Activated T-cell treated with anti-CD3 and anti-CD28 coated beads for 48 hours (primary cell): ENCODE measurements around the gene NCK2.

ENCODE experiments used
- DNase-seq: peaks from one replicate; pipeline ENCODE4 v3.0.0-alpha.2; 2020; ENCODE audit warnings: low read depth

NCK2 gene

DNA sequence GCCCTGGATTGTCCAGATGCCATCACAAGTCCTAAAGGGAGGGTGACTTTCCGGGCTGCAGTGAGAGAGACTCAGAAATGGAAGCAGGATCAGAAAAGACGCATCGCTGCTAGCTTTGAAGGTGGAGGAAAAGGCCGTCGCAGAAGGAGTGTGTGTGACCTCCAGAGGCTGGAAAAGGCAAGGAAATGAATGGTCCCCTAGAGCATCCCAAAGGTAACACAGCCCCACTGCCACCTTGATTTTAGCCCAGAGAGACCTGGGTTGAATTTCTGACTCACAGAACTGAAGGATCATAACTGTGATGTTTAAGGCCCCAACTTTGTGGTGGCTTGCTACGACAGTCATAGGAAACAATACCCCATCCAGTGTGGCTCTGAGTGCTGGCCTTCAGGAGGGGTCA, 8.6 kb upstream of the NCK2 start:
- DNase-seq, result no peak

GRCh38 chr2:105737980-105738657, 6.6 kb upstream of the NCK2 start:
- no peak for DNase-seq

GRCh38 chr2:105738658-105739241, 6.0 kb upstream of the NCK2 start:
- no peak for DNase-seq

- no peak for DNase-seq
These were observed 5.3 kb upstream of the NCK2 start for GRCh38 chr2:105739426-105739825.

GRCh38 chr2:105739944-105740530, 4.7 kb upstream of the NCK2 start:
- DNase-seq, result no peak

- DNase-seq, result no peak
These were observed 3.5 kb upstream of the NCK2 start for GRCh38 chr2:105741174-105741573.

- DNase-seq, result no peak
These were observed 3.1 kb upstream of the NCK2 start for GRCh38 chr2:105741617-105742016.

- DNase-seq, result peak; percentile 68
These were observed 412 bp upstream of the NCK2 start for GRCh38 chr2:105744091-105744908.

GRCh38 chr2:105746177-105747080, 1.7 kb downstream of the NCK2 start:
- DNase-seq, result peak; percentile 88

DNA sequence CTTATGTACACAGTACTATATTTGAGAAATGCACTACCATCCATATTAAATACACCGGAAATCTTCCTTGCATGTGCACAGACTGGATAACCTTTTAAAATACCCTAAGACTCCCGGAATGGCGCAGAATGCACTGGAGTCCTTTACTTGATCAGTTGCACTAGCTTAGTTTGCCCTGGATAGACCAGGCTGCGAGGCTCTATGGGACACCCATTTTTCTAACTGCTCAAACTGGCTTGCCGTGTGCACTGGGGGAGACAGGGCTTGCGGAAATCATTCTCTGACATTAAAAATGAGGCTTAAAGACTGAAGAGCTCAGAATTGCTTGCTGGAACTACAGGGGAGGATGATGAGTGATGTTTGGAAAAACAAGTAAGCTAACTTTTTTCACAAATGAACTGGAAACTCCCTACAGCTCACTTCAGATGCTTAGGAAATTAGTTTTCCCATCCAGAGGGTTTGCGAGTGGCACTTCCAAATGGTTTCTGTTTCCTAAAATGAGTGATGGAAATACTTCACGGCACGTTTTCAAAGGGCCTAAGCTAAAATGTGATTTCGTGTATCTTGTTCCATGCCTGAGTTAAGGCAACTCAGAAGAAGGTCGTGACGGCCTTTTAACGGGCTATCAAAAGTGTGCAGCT, 2.7 kb downstream of the NCK2 start:
- DNase-seq, result no peak

DNA sequence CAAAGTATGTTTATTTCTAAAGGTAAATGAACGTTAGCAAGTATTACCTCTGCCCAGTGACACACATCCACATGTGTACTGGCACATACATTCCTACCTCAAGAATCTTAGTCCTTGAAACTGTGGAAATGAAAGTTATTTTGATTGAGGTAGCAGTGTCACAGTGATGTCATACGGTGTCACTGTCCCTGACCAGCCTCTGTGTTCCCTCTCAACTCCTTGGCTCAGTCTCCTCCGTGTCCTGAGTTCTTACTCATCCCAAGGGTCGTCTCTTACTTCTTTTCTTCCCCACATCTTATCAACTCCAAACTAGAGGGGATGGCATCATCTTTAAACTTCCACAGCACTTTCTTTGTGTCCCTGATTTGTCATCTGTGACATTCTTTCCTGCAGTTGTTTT, 3.3 kb downstream of the NCK2 start:
- no peak for DNase-seq

- no peak for DNase-seq
These were observed 3.9 kb downstream of the NCK2 start for GRCh38 chr2:105748566-105748965.

DNA sequence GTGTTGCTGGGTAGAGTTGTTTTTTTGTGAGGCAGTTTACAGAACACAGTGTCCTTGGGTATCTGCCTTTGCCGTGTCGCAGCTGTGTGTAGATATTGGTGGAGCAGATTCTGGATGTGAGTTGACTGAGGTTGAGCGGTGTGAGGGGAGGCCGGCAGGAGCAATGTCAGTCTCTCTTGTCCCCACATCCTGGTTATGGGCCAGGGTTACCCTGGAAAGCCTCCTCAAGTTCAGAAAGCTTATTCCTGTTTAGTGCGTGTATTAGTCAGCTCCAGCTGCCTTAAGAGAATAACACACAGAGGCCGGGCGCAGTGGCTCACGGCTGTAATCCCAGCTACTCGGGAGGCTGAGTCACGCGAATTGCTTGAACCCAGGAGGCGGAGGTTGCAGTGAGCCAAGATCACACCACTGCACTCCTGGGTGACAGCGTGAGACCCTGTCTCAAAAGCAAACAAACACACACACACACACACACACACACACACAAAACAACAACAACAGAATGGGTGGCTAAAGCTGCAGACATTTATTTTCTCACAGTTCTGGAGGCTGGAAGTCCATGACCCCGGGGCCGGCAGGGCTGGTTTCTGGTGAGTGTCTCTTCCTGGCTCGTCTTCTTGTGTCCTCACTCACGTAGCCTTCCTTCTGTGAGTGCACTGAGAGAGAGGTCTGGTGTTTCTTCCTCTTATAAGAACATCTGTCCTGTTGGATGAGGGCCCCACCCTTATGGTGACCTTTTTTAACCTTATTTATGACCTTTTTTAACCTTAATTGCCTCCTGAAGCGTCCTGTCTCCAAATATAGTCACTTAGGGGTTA, 5.1 kb downstream of the NCK2 start:
- DNase-seq, result no peak

GRCh38 chr2:105750735-105751134, 6.0 kb downstream of the NCK2 start:
- no peak for DNase-seq

DNA sequence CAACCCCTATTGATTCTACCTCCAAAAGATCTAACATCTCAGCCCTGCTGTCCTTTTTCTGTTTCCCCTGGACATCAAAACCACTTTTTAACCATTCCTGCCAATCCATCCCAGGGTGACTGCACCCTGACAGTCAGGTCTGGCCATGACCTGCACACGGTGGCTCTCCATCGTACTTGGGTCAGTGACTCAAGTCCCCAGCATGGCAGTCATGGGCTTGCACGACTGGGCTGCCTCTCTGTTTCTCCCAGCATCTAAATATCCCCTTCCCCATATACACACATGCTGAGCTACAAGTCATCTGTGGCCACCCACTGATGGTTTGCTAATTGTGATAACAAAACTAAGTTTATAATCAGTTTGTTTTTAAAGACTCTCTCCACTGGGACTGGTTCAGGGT, 6.6 kb downstream of the NCK2 start:
- no peak for DNase-seq

DNA sequence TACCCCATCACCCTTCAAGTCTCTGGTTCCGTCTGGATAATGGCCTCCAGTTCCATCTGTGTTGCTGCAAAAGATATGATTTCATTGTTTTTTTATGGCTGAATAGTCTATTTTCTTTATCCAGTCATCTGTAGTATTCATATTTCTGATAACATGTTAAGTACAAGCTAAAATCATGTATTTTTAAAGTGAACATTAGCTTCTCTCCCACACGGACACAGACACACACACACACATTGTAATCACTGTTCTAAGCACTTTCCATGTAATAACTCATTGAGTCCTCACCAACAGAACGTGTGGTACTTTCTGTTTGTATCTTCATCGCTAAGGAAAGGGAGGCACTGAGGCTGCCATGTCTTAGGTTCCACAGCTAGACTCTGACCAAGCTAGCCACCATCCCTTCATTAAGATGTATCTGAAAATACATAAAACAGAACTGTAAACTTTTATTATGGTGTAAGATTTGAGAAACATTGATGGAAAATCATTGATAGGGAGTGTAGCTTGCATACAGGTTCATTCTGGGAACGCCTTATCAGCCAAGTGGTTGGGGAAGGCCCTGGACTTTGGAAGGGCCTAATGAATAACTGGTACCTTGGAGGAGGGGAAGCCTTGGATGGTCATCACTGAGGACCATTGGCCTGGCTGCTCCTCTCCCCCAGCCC, 8.1 kb downstream of the NCK2 start:
- no peak for DNase-seq

GRCh38 chr2:105753380-105753779, 8.7 kb downstream of the NCK2 start:
- DNase-seq, result no peak

- no peak for DNase-seq
These were observed 9.3 kb downstream of the NCK2 start for GRCh38 chr2:105754011-105754410.

DNA sequence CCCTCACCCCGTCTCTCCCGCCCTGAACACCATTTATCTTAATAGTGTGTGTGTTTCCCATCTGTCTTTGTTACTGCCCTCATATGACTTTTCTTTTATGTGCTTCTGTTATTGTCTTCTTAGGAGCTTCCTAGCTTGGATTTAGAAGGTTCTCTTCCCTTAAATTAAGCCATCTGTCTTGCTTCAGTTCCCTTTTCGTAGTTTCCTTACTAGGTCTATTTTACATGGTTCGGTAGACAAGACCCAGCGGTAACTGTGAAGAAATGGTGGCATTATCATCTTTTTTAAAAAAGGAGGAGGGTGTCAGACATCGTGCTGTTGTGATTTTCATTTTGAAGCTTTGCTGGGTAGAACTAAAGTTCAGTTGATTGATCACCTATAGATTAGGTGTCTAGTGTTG, 10.3 kb downstream of the NCK2 start:
- DNase-seq, result no peak

DNA sequence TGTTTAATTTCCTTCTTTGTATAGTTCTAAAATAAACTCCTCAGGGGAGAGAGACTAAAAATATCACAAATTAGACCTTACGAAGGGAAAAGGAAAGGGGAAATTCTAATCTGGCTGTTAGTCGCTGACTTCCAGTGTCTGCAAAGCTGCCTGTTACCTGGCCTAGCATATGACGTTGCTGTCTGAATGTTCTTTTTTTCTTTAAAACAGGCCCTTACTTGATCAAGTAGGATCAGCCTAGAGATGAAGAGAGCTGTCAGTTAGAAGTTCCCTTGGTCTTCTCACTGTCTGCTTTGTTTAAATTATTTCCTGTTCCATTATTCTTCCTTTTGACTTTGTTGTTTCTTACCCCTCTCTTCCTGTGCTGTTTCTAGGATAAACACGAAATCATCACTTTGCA, 11.2 kb downstream of the NCK2 start:
- no peak for DNase-seq
